CD4-positive, alpha-beta T cell (primary cell): ENCODE results near the gene SYNE1. TPM values are rescaled to one million over a fixed set of nuclear protein-coding genes. Genes with fewer than 3 reads are reported as not detected.
A peak's percentile ranks its signal among the peaks of the same experiment; 100 is the strongest.

Source experiments
- ATAC-seq: fragments of 200-7000 bp; cut with Tn5 transposase; one replicate; pipeline ENCODE4 v1.10.0; 2022; ENCODE audit warnings: mild to moderate bottlenecking; ENCODE audit not compliant: poor library complexity
- CTCF ChIA-PET: fragments of 350-600 bp; sonication (Branson Sonifier 250); formaldehyde crosslinking; loops from one replicate; lab custom pipeline; 2021; ENCODE audit warnings: antibody characterized with exemption, inconsistent platforms; lab: Charles Lee
- POLR2A ChIA-PET: fragments of 350-600 bp; sonication (Branson Sonifier 250); formaldehyde crosslinking; loops from one replicate; lab custom pipeline; 2021; ENCODE audit warnings: antibody characterized with exemption, inconsistent platforms; lab: Charles Lee
- DNase-seq, 14 experiments: peaks; one replicate each; pipeline ENCODE4 v3.0.0-alpha.2; 2013 to 2020; ENCODE audit warnings: mixed read lengths in 2 of 14
- H3K27ac ChIP-seq, 2 donors: one replicate each; pipeline versions ENCODE4 v1.5.1 to v1.7.0; 2013; ENCODE audit warnings: low read length in 2 of 2, low read depth in 1 of 2, mild to moderate bottlenecking in 1 of 2
- H3K27me3 ChIP-seq, 2 experiments: 1 replicate in 1 of 2; 2 replicates in 1 of 2; pipeline versions ENCODE4 v1.6.1 to v1.7.0; 2013; ENCODE audit warnings: low read length in 2 of 2, control low read depth in 1 of 2, mild to moderate bottlenecking in 1 of 2, moderate library complexity in 1 of 2; ENCODE audit not compliant: insufficient read depth in 2 of 2, control insufficient read depth in 1 of 2
- H3K36me3 ChIP-seq: one replicate; pipeline ENCODE4 v1.6.1; 2013; ENCODE audit warnings: low read length, control low read depth; ENCODE audit not compliant: insufficient read depth
- H3K4me1 ChIP-seq: one replicate; pipeline ENCODE4 v1.6.1; 2013; ENCODE audit warnings: low read length, control low read depth; ENCODE audit not compliant: insufficient read depth
- H3K4me3 ChIP-seq: one replicate; pipeline ENCODE4 v1.5.1; 2013; ENCODE audit warnings: mild to moderate bottlenecking, low read length, moderate library complexity
- H3K9me3 ChIP-seq, 2 experiments: 1 replicate in 1 of 2; 2 replicates in 1 of 2; pipeline versions ENCODE4 v1.6.1 to v1.7.0; 2013; ENCODE audit warnings: low read length in 2 of 2, mild to moderate bottlenecking in 2 of 2, control low read depth in 1 of 2, moderate library complexity in 1 of 2; ENCODE audit not compliant: control insufficient read depth in 1 of 2, insufficient read depth in 1 of 2
- H3K27ac Mint-ChIP-seq: one replicate; pipeline ENCODE4 v1.8.0; 2020; ENCODE audit warnings: mixed read lengths
- H3K27me3 Mint-ChIP-seq: one replicate; pipeline ENCODE4 v1.8.0; 2021; ENCODE audit warnings: mixed read lengths
- H3K36me3 Mint-ChIP-seq: one replicate; pipeline ENCODE4 v1.8.0; 2021; ENCODE audit warnings: low read depth, mixed read lengths
- H3K4me1 Mint-ChIP-seq: one replicate; pipeline ENCODE4 v1.8.0; 2021; ENCODE audit warnings: low read depth, mixed read lengths
- H3K4me3 Mint-ChIP-seq: one replicate; pipeline ENCODE4 v1.8.0; 2020; ENCODE audit warnings: mild to moderate bottlenecking, mixed read lengths
- H3K9me3 Mint-ChIP-seq: one replicate; pipeline ENCODE4 v1.8.0; 2020; ENCODE audit warnings: mixed read lengths
- CTCF ChIP-seq: fragments of 200-600 bp; IDR thresholded peaks from one replicate; pipeline ENCODE4 v1.8.0; 2022; ENCODE audit warnings: antibody characterized with exemption, mild to moderate bottlenecking
- intact Hi-C, 2 experiments: fragments of 100-400 bp; cut with DNase I in 1 of 2; cut with micrococcal nuclease in 1 of 2; formaldehyde crosslinking; loops; one replicate each; pipeline versions ENCODE4 v1.15.1 to v1.9.0; 2023 to 2025; cut with DNase I, micrococcal nuclease
- total RNA-seq, 174 experiments: library from RNA in 2 of 174; stranded (reverse) in 2 of 174; gene quantifications; one replicate each; pipeline ENCODE4 v1.2.3 and lab custom pipeline; 2021 to 2026

The SYNE1 gene
- total RNA-seq, 2 experiments from 2014 or later, result 94.9 to 108 TPM

GRCh38 chr6:152225241-152225934 lies 411.8 kb downstream of the SYNE1 start:
- ChIA-PET POLR2A (interaction anchor here (0.6 kb wide), 3 partner anchors 13 to 52 kb away, joined by 3 read pairs; no protein-coding TSS in a partner anchor), CTCF (interaction anchor here (1.0 kb wide), 2 partner anchors 51 to 66 kb away, joined by 3 read pairs; no protein-coding TSS in a partner anchor)
- ATAC-seq (no peak), DNase-seq (no peak)
- Histone ChIP-seq H3K4me3 (no peak overlapping the region), H3K27me3 (no peaks in the 10 kb centered on the region), H3K9me3 (peaks cover 8 to 18% of the 10 kb centered on the region in 2 experiments), H3K36me3 (peaks cover 78% of the 10 kb centered on the region), H3K27ac (no peak overlapping the region), H3K4me1 (no peaks in the 10 kb centered on the region)
- no peak overlapping the region for H3K27ac Mint-ChIP-seq
- H3K9me3 Mint-ChIP-seq, result no peaks in the 10 kb centered on the region
- intact Hi-C loops, result no loop called here
- TF ChIP-seq CTCF, result no peak
- peaks cover 82% of the 10 kb centered on the region for H3K36me3 Mint-ChIP-seq
- H3K27me3 Mint-ChIP-seq, result no peaks in the 10 kb centered on the region
- H3K4me1 Mint-ChIP-seq, result no peaks in the 10 kb centered on the region
- H3K4me3 Mint-ChIP-seq, result no peak overlapping the region

- Mint-ChIP-seq H3K4me1 (no peaks in the 10 kb centered on the region), H3K4me3 (no peak overlapping the region), H3K9me3 (no peaks in the 10 kb centered on the region), H3K36me3 (peaks cover 90% of the 10 kb centered on the region), H3K27ac (no peak overlapping the region), H3K27me3 (no peaks in the 10 kb centered on the region)
- Histone ChIP-seq H3K4me3 (no peak overlapping the region), H3K9me3 (peaks cover 8 to 18% of the 10 kb centered on the region in 2 experiments), H3K27ac (no peak overlapping the region), H3K27me3 (no peaks in the 10 kb centered on the region), H3K36me3 (peaks cover 80% of the 10 kb centered on the region), H3K4me1 (no peaks in the 10 kb centered on the region)
- CTCF ChIA-PET, result no interaction called here
- intact Hi-C loops, result loop anchor here in 1 of 2 experiments (5.0 kb wide), 1 partner anchor 39 kb away; no protein-coding TSS in a partner anchor
- ATAC-seq (no peak), DNase-seq (no peak)
- POLR2A ChIA-PET, result interaction anchor here (2.2 kb wide), 1 partner anchor 39 kb away, joined by 5 read pairs; no protein-coding TSS in a partner anchor
- no peak for TF ChIP-seq CTCF
These were observed 413.5 kb downstream of the SYNE1 start for GRCh38 chr6:152223636-152224035.

- Mint-ChIP-seq H3K27ac (peak overlapping the region; percentile 4), H3K9me3 (no peaks in the 10 kb centered on the region), H3K27me3 (no peaks in the 10 kb centered on the region), H3K36me3 (peaks cover 95% of the 10 kb centered on the region), H3K4me3 (no peak overlapping the region), H3K4me1 (no peaks in the 10 kb centered on the region)
- Histone ChIP-seq H3K9me3 (peaks cover 8 to 18% of the 10 kb centered on the region in 2 experiments), H3K27me3 (no peaks in the 10 kb centered on the region), H3K36me3 (peaks cover 91% of the 10 kb centered on the region), H3K4me1 (no peaks in the 10 kb centered on the region), H3K4me3 (no peak overlapping the region), H3K27ac (no peak overlapping the region)
- intact Hi-C loops, result loop anchor here in 1 of 2 experiments (5.0 kb wide), 1 partner anchor 40 kb away; no protein-coding TSS in a partner anchor
- no peak for TF ChIP-seq CTCF
- CTCF ChIA-PET, result interaction anchor here (1.8 kb wide), 1 partner anchor 69 kb away, joined by 3 read pairs; no protein-coding TSS in a partner anchor
- DNase-seq (no peak), ATAC-seq (no peak)
- POLR2A ChIA-PET, result interaction anchor here (0.6 to 2.2 kb wide), 2 partner anchors 8 to 37 kb away, joined by 3 to 5 read pairs; no protein-coding TSS in a partner anchor
These were observed 415.1 kb downstream of the SYNE1 start for GRCh38 chr6:152221806-152222628.
